ENCODE data around the gene ASGR1.
"Not testable (repeated sequence)": the region's sequence is repeated elsewhere in the genome, so short reads cannot be mapped to it uniquely, and the experiment has no call there.

ASGR1 gene

DNA sequence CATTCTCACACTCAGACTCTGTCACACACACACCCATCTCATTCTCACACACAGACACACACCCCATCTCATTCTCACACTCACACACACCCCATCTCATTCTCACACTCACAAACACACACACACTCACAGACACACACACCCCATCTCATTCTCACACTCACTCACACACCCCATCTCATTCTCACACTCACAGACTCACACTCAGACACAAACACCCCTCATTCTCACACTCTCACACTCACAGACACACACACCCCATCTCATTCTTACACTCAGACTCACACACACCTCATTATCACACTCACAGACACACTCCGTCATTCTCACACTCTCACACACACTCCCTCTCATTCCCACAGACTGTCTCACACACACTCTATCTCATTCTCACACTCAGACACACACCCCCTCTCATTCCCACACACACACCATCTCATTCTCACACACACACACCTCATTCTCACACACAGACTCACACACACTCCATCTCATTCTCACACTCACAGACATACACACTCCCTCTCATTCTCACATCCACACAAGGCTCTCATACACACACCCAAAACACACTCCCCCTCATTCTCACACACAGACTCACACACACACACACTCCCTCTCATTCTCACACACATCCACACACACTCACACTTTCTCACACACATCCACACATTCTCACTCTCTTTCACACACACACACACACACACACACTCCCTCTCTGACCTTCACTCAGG is 2.9 kb downstream of the ASGR1 start:
- TF ChIP-seq CTCF (IDR thresholded peaks at IDR 0.05; ENCODE audit: low read depth, low read length): no peak
- DNase-seq (ENCODE audit: extremely low read depth, low read depth): no peak

DNA sequence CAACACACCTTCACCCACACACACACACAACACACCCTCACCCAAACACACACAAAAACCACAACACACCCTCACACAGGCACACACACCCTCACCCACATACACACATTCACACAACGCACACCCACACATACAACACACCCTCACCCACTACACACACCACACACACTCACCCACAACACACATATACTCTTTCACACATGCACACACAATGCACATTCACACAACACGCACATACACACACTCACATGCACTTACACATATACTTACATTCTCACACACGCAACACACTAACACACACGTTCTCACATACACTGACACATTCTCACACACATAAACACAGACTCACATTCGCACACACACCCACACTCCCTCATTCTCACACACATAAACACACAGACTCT is 3.8 kb downstream of the ASGR1 start:
- no peak for DNase-seq (ENCODE audit: extremely low read depth, low read depth)
- TF ChIP-seq CTCF (IDR thresholded peaks at IDR 0.05; ENCODE audit: low read depth, low read length): no peak

DNA sequence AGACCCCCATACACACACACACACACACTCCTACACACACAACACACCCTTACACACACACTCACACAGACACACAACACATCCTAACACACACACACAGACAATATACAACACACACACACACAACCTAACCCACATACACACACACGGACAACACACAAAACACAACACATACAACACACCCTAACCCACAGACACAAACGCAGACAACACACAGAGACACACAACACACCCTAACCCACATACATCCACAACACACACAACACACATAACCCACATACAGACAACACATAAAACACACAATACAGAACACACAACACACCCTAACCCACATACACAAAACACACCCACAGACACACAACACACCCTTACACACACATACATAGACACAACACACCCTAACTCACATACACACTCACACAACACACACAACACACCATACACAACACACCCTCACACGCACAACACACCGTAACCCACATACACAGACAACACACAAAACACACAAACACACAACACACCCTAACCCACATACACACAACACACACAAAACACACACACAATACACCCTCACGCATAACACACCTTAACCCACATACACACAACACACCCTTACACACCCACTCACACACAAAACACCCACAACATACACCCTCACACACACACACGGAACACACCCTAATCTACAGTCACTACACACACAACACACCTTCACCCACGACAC is 4.4 kb downstream of the ASGR1 start:
- no peak for DNase-seq (ENCODE audit: extremely low read depth, low read depth)

GRCh38 chr17:7173687-7174602 is 5.2 kb downstream of the ASGR1 start:
- DNase-seq (ENCODE audit: extremely low read depth, low read depth): no peak
- no peak for TF ChIP-seq CTCF (IDR thresholded peaks at IDR 0.05; ENCODE audit: low read depth, low read length)

More for the DNA sequence above, 4.4 kb downstream of the ASGR1 start:
- TF ChIP-seq CTCF (IDR thresholded peaks at IDR 0.05; ENCODE audit: low read depth, low read length): no peak

- not testable (repeated sequence) for DNase-seq (ENCODE audit: extremely low read depth, low read depth)
These were observed 6.5 kb downstream of the ASGR1 start for GRCh38 chr17:7172522-7173191.

- not testable (repeated sequence) for DNase-seq (ENCODE audit: extremely low read depth, low read depth)
These were observed 9.6 kb downstream of the ASGR1 start for GRCh38 chr17:7169565-7169908.

DNA sequence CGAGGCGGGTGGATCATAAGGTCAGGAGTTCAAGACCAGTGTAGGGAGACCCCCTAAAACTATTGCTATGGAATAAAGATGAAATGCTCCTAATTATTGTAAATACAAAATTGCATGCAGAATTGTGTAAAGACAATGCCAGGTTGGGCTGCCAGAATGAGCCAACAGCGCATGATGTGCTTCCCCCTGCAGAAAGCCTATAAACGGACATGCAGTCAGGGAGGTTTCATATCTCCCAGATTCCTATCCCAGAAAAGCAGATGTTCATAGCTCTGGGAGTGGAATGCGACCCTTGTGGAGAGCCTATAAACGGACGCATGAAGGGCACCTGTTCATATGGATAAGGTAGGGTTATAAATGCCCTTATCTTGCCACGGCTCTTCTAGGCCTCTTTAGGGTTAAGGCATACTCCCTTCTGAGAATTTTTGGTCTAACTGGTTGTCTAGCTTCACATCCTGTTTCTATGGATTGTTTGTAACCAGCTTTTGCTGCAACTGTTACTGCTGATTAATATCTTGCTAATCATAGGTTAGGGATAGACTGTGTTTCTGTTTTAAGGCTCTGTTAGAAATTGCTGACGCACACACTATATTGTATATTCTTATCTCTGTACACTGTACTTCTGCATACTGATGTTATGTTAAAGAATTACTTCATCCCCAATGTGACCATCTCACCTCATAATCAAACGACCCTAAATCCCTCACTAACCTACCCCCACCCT is 10.2 kb downstream of the ASGR1 start:
- not testable (repeated sequence) for DNase-seq (ENCODE audit: extremely low read depth, low read depth)

- DNase-seq (ENCODE audit: extremely low read depth, low read depth): no peak
- no peak for TF ChIP-seq CTCF (IDR thresholded peaks at IDR 0.05; ENCODE audit: low read depth, low read length)
These were observed 11.3 kb downstream of the ASGR1 start for GRCh38 chr17:7167832-7168231.
